Body of pancreas (tissue), 4 donors: ENCODE data around the gene STARD3. TPM values are rescaled to one million over a fixed set of nuclear protein-coding genes. Genes with fewer than 3 reads are reported as not detected.

Experiments used
- ATAC-seq: fragments of 150-250 bp; one replicate; pipeline ENCODE4 v1.9.1; 2016
- DNase-seq, 4 donors: peaks; one replicate each; pipeline ENCODE4 v3.0.0-alpha.2; 2019
- H3K27ac ChIP-seq, 4 donors: fragments of 200-600 bp; sonication (generic); 1 replicate in 3 of 4; 2 replicates in 1 of 4; pipeline versions ENCODE4 v1.5.1 to v1.6.1; 2016 to 2019; ENCODE audit warnings: mild to moderate bottlenecking in 1 of 4, mixed read lengths in 1 of 4, moderate library complexity in 1 of 4
- H3K27me3 ChIP-seq, 2 donors: fragments of 200-600 bp; sonication (generic); one replicate each; pipeline ENCODE4 v1.6.0; 2016; ENCODE audit warnings: mild to moderate bottlenecking in 1 of 2
- H3K36me3 ChIP-seq, 2 donors: fragments of 200-600 bp; sonication (generic); replicated peaks in 1 of 2; 2 replicates each; pipeline ENCODE4 v1.5.1; 2016; ENCODE audit warnings: low read depth in 2 of 2; ENCODE audit not compliant: insufficient read depth in 1 of 2
- H3K4me1 ChIP-seq: fragments of 200-600 bp; sonication (generic); one replicate; pipeline ENCODE4 v1.6.0; 2016
- H3K4me3 ChIP-seq, 2 donors: fragments of 200-600 bp; sonication (generic); 1 replicate in 1 of 2; 2 replicates in 1 of 2; pipeline ENCODE4 v1.5.1; 2016 to 2019
- H3K9me3 ChIP-seq, 3 donors: fragments of 200-600 bp; sonication (generic); 1 replicate in 2 of 3; 2 replicates in 1 of 3; pipeline ENCODE4 v1.5.1; 2016
- CTCF ChIP-seq, 7 experiments: fragments of 450-650 bp in 4 of 7; fragments of 200-600 bp in 3 of 7; sonication (generic) in 3 of 7; IDR thresholded peaks; one replicate each; pipeline ENCODE4 v1.5.1; 2016 to 2019; ENCODE audit warnings: antibody characterized with exemption in 7 of 7
- POLR2A ChIP-seq, 3 donors: fragments of 450-650 bp; IDR thresholded peaks; one replicate each; pipeline ENCODE4 v1.6.1; 2016; ENCODE audit warnings: antibody characterized with exemption in 3 of 3, mild to moderate bottlenecking in 2 of 3
- WGBS, 2 donors: methylation state at CpG; one replicate each; pipeline ENCODE4 v1.1.5; 2017; 5-methylcytosine and 5-hydroxymethylcytosine counted together
- intact Hi-C: fragments of 100-400 bp; cut with DNase I; formaldehyde crosslinking; loops from one replicate; pipeline ENCODE4 v1.15.1; 2023
- total RNA-seq, 2 donors: library from RNA; depleted of rRNA; stranded (reverse); fragments of >200 nt; gene quantifications; one replicate each; pipeline ENCODE4 v1.1.0, GENCODE V29; 2016

STARD3 gene
- total RNA-seq, 2 donors from 2014 or later, result 30.1 to 63.9 TPM

- Histone ChIP-seq H3K27me3 (no peaks in the 10 kb centered on the region), H3K36me3 (no peaks in the 10 kb centered on the region), H3K4me3 (no peak overlapping the region), H3K9me3 (no peaks in the 10 kb centered on the region), H3K27ac (no peak overlapping the region), H3K4me1 (peaks cover 6% of the 10 kb centered on the region)
- TF ChIP-seq POLR2A (IDR thresholded peaks at IDR 0.05), result no peak
- TF ChIP-seq CTCF (IDR thresholded peaks at IDR 0.05), result no peak
- DNase-seq (no peak), ATAC-seq (no peak)
- intact Hi-C loops, result loop anchor here (5.0 kb wide), 1 partner anchor 144 kb away; no protein-coding TSS in a partner anchor
- 69 to 75% methylated on average over 7 of the region's 7 CpGs for WGBS, 2 donors
Measured at GRCh38 chr17:39612935-39613464, 23.9 kb upstream of the STARD3 start.

- no peak overlapping the region for H3K27ac ChIP-seq
- H3K9me3 ChIP-seq, result no peaks in the 10 kb centered on the region
- TF ChIP-seq CTCF (IDR thresholded peaks at IDR 0.05), result no peak
- TF ChIP-seq POLR2A (IDR thresholded peaks at IDR 0.05), result no peak
- H3K4me3 ChIP-seq, result no peak overlapping the region
- intact Hi-C loops, result loop anchor here (5.0 kb wide), 1 partner anchor 143 kb away; no protein-coding TSS in a partner anchor
- no peaks in the 10 kb centered on the region for H3K27me3 ChIP-seq
- DNase-seq (no peak), ATAC-seq (no peak)
- 79 to 90% methylated on average over 3 of the region's 3 CpGs for WGBS, 2 donors
- peaks cover 14% of the 10 kb centered on the region for H3K4me1 ChIP-seq
- H3K36me3 ChIP-seq, result no peaks in the 10 kb centered on the region
Measured at GRCh38 chr17:39614545-39615157, 22.3 kb upstream of the STARD3 start.

DNA sequence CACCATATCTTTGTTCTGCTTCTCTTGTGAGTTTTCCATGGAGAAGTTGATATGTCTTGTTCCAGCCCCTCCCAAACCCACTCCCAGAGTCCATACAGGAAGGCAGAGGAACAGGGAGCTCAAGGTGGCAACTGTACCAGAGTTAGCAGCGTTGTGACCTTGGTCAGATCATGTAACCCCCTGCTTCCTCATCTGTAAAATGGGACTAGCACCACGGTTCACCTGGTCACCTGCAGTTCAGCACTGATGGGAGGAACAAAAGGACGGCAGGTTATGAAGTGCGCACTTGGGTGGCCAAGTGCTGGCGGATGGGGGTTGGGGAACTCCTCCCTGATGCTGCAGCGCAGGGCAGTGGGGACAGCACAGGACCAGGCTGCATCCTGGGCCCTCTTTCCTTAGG is 21.5 kb upstream of the STARD3 start:
- ATAC-seq (no peak), DNase-seq (no peak)
- Histone ChIP-seq H3K4me1 (peaks cover 14% of the 10 kb centered on the region), H3K36me3 (no peaks in the 10 kb centered on the region), H3K27ac (no peak overlapping the region), H3K27me3 (no peaks in the 10 kb centered on the region), H3K9me3 (no peaks in the 10 kb centered on the region), H3K4me3 (no peak overlapping the region)
- WGBS, 2 donors, result 42 to 53% methylated on average over 6 of the region's 6 CpGs
- TF ChIP-seq CTCF (IDR thresholded peaks at IDR 0.05) (no peak), POLR2A (IDR thresholded peaks at IDR 0.05) (no peak)
- intact Hi-C loops, result no loop called here

DNA sequence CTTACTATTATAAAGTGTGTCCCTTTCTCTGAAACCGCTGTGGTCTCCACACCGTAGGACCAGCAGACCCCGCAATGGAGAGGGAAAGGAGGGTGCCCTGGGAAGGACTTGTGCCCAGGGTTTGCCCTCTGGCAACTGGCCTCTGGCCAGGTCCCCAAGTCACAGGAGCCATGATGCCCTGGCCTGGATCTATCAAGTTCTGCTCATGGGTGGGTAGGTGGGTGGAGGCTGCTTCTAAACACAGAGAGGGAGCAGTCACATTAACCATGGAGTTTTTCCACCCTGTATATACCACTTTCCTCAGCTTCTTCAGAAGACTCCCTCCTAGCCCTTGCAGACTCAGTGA is 19.9 kb upstream of the STARD3 start:
- no peak for DNase-seq
- H3K4me3 ChIP-seq, result no peak overlapping the region
- WGBS, 2 donors, result 76 to 77% methylated on average over 2 to 3 of the region's 3 CpGs
- no peaks in the 10 kb centered on the region for H3K27me3 ChIP-seq
- ATAC-seq, result no peak
- peaks cover 21% of the 10 kb centered on the region for H3K4me1 ChIP-seq
- H3K36me3 ChIP-seq, result no peaks in the 10 kb centered on the region
- no peaks in the 10 kb centered on the region for H3K9me3 ChIP-seq
- intact Hi-C loops, result no loop called here
- TF ChIP-seq CTCF (IDR thresholded peaks at IDR 0.05), result no peak
- no peak for TF ChIP-seq POLR2A (IDR thresholded peaks at IDR 0.05)
- no peak overlapping the region for H3K27ac ChIP-seq
